ENCODE results near the gene MMRN2.

Gene MMRN2

DNA sequence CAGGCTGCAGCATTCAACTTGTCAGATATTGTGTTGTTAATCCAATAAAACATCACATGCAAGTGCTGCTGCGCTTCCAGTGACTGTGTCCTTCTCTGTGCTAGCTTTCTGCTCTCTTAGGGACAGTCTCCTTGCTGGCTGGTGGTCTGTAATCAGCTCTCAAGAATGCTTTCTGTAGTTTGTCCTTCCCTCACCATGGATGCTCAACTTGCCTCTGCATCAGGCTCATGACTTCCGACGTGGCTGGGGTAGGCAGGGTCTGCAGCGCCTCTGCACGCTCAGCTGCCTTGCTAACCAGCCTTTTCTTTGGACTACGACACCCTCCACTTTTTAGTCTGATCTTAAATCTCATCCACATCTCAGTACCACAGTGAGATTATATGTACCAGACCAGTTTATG lies 58.3 kb downstream of the MMRN2 start:
- TF ChIP-seq GLIS3 (CRISPR knock-in tag; IDR thresholded peaks at IDR 0.05) (no peak), CSDC2 (CRISPR knock-in tag; IDR thresholded peaks at IDR 0.05) (no peak), TOX (CRISPR knock-in tag; IDR thresholded peaks at IDR 0.05; ENCODE audit: borderline replicate concordance) (no peak), ZNF8 (CRISPR knock-in tag; IDR thresholded peaks at IDR 0.05) (no peak), BACH2 (CRISPR knock-in tag; IDR thresholded peaks at IDR 0.05; ENCODE audit: borderline replicate concordance) (no peak), SNAI2 (CRISPR knock-in tag; IDR thresholded peaks at IDR 0.05) (no peak), PPARA (CRISPR knock-in tag; IDR thresholded peaks at IDR 0.05; ENCODE audit: borderline replicate concordance) (no peak), ESRRG (CRISPR knock-in tag; IDR thresholded peaks at IDR 0.05) (no peak), CREB5 (CRISPR knock-in tag; IDR thresholded peaks at IDR 0.05; ENCODE audit: low read depth) (no peak), POU6F1 (CRISPR knock-in tag; IDR thresholded peaks at IDR 0.05; ENCODE audit: borderline replicate concordance, low read depth) (no peak), ARNTL (CRISPR knock-in tag; IDR thresholded peaks at IDR 0.05; ENCODE audit: borderline replicate concordance, low read depth) (no peak), ZC3H10 (CRISPR knock-in tag; IDR thresholded peaks at IDR 0.05) (no peak), ISL1 (CRISPR knock-in tag; IDR thresholded peaks at IDR 0.05) (no peak), TSHZ2 (CRISPR knock-in tag; IDR thresholded peaks at IDR 0.05) (no peak), ZNF70 (CRISPR knock-in tag; IDR thresholded peaks at IDR 0.05) (no peak)
- TF ChIP-seq, protein P1, sequence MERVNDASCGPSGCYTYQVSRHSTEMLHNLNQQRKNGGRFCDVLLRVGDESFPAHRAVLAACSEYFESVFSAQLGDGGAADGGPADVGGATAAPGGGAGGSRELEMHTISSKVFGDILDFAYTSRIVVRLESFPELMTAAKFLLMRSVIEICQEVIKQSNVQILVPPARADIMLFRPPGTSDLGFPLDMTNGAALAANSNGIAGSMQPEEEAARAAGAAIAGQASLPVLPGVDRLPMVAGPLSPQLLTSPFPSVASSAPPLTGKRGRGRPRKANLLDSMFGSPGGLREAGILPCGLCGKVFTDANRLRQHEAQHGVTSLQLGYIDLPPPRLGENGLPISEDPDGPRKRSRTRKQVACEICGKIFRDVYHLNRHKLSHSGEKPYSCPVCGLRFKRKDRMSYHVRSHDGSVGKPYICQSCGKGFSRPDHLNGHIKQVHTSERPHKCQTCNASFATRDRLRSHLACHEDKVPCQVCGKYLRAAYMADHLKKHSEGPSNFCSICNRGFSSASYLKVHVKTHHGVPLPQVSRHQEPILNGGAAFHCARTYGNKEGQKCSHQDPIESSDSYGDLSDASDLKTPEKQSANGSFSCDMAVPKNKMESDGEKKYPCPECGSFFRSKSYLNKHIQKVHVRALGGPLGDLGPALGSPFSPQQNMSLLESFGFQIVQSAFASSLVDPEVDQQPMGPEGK (CRISPR knock-in tag; IDR thresholded peaks at IDR 0.05; ENCODE audit: borderline replicate concordance) = no peak
- TF ChIP-seq, protein P2, sequence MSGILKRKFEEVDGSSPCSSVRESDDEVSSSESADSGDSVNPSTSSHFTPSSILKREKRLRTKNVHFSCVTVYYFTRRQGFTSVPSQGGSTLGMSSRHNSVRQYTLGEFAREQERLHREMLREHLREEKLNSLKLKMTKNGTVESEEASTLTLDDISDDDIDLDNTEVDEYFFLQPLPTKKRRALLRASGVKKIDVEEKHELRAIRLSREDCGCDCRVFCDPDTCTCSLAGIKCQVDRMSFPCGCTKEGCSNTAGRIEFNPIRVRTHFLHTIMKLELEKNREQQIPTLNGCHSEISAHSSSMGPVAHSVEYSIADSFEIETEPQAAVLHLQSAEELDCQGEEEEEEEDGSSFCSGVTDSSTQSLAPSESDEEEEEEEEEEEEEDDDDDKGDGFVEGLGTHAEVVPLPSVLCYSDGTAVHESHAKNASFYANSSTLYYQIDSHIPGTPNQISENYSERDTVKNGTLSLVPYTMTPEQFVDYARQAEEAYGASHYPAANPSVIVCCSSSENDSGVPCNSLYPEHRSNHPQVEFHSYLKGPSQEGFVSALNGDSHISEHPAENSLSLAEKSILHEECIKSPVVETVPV (CRISPR knock-in tag; IDR thresholded peaks at IDR 0.05) = no peak
- ATAC-seq = peak; percentile 49; the same call in 2 of the 3 replicates

- no peak for ATAC-seq
Measured at GRCh38 chr10:86898511-86898910, 58.9 kb downstream of the MMRN2 start.

More at GRCh38 chr10:86898511-86898910, 58.9 kb downstream of the MMRN2 start:
- TF ChIP-seq BACH2 (CRISPR knock-in tag; IDR thresholded peaks at IDR 0.05; ENCODE audit: borderline replicate concordance) (no peak), OSR1 (CRISPR knock-in tag; IDR thresholded peaks at IDR 0.05) (no peak), ZNF70 (CRISPR knock-in tag; IDR thresholded peaks at IDR 0.05) (no peak), GLIS3 (CRISPR knock-in tag; IDR thresholded peaks at IDR 0.05) (no peak), POU6F1 (CRISPR knock-in tag; IDR thresholded peaks at IDR 0.05; ENCODE audit: borderline replicate concordance, low read depth) (no peak), ZC3H10 (CRISPR knock-in tag; IDR thresholded peaks at IDR 0.05) (no peak)
- TF ChIP-seq, protein P1 (CRISPR knock-in tag; IDR thresholded peaks at IDR 0.05; ENCODE audit: borderline replicate concordance) = no peak

All from SK-N-SH treated with all-trans-retinoic acid at 6 μM for 48 hours (cell line).